Activated naive CD4-positive, alpha-beta T cell treated with anti-CD3 and anti-CD28 coated beads, Interleukin-2, amount 50 U/mL, for 24 hours (primary cell): ENCODE results near the gene PTGES3.
"Not testable (repeated sequence)": the region's sequence is repeated elsewhere in the genome, so short reads cannot be mapped to it uniquely, and the experiment has no call there.

Experiments
- H3K27ac Mint-ChIP-seq: one replicate; pipeline ENCODE4 v1.8.0; 2021; ENCODE audit warnings: mild to moderate bottlenecking, mixed read lengths
- H3K27me3 Mint-ChIP-seq: one replicate; pipeline ENCODE4 v1.8.0; 2021; ENCODE audit warnings: mixed read lengths
- H3K36me3 Mint-ChIP-seq: one replicate; pipeline ENCODE4 v1.8.0; 2021; ENCODE audit warnings: mixed read lengths
- H3K4me1 Mint-ChIP-seq: one replicate; pipeline ENCODE4 v1.8.0; 2021; ENCODE audit warnings: mixed read lengths
- H3K4me3 Mint-ChIP-seq: one replicate; pipeline ENCODE4 v1.8.0; 2021; ENCODE audit warnings: mild to moderate bottlenecking, mixed read lengths
- H3K9me3 Mint-ChIP-seq: one replicate; pipeline ENCODE4 v1.8.0; 2021; ENCODE audit warnings: mixed read lengths

PTGES3 gene

DNA sequence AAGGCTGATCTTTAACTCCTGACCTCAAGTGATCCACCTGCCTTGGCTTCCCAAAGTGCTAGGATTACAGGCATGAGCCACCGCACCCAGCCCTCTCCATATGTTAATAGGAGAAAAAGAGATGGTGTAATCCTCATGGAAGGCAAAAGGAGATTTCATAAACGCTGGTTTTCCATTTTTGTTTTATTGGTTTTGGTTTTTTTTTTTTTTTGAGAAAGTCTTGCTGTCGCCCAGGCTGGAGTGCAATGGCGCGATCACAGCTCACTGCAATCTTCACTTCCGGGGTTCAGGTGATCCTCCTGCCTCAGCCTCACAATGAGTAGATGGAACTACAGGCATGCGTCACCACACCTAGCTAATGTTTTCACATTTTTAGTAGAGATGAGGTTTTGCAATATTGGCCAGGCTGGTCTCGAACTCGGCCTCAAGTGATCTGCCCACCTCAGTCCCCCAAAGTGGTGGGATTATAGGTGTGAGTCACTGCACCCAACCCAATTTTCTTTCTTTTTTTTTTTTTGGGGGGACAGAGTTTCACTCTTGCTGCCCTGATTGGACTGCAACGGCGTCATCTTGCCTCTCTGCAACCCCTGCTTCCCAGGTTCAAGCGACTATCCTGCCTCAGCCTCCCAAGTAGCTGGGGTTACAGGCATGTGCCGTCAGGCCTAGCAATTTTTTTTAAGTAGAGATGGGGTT, 8.1 kb downstream of the PTGES3 start:
- H3K27ac Mint-ChIP-seq, result peak overlapping the region; percentile 79

DNA sequence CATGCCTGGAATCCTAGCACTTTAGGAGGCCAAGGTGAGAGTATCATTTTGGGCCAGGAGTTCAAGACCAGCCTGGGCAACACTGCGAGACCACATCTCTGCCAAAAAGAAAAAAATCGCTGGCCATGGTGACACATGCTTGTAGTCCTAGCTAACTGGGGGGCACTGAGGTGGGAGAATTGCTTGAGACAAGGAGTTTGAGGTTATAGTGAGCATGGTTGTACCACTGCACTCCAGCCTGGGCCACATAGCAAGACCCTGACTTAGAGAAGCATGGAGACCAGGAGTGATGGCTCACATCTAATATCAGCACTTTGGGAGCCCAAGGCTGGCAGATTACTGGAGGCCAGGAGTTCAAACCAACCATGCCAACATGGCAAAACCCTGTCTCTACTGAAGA, 9.2 kb downstream of the PTGES3 start:
- Mint-ChIP-seq H3K27ac (no peak overlapping the region), H3K27me3 (no peaks in the 10 kb centered on the region), H3K4me3 (peak overlapping the region; percentile 19), H3K36me3 (peaks cover 12% of the 10 kb centered on the region), H3K9me3 (no peaks in the 10 kb centered on the region), H3K4me1 (peaks cover 60% of the 10 kb centered on the region)

More for the DNA sequence above, 8.1 kb downstream of the PTGES3 start:
- Mint-ChIP-seq H3K36me3 (peaks cover 24% of the 10 kb centered on the region), H3K4me1 (peaks cover 67% of the 10 kb centered on the region), H3K4me3 (no peak overlapping the region), H3K9me3 (no peaks in the 10 kb centered on the region), H3K27me3 (no peaks in the 10 kb centered on the region)

DNA sequence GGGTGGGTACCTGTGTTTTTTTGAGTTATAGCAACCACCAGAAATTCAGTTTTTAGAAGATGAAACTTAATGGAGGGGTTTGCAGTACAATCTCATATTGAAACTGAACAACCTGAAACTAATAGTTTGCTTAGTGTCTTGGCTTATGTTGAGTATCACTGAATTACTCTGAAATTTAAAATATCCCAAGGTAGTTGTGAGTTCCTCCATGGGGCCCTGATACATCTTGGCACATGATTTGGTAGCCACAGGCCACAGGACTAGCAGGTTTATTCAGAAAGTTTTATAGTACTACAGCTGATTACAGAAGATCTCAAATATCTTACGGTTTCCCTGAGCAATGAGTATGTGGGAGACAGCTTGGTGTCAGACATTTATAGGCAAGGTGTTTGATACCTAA, 10.4 kb downstream of the PTGES3 start:
- peaks cover 14% of the 10 kb centered on the region for H3K36me3 Mint-ChIP-seq
- peak overlapping the region; percentile 52 for H3K4me3 Mint-ChIP-seq
- peaks cover 64% of the 10 kb centered on the region for H3K4me1 Mint-ChIP-seq
- peak overlapping the region; percentile 85 for H3K27ac Mint-ChIP-seq
- no peaks in the 10 kb centered on the region for H3K27me3 Mint-ChIP-seq
- H3K9me3 Mint-ChIP-seq, result no peaks in the 10 kb centered on the region

GRCh38 chr12:56676851-56677580, 11.1 kb downstream of the PTGES3 start:
- Mint-ChIP-seq H3K36me3 (peaks cover 15% of the 10 kb centered on the region), H3K4me3 (peak overlapping the region; percentile 30), H3K4me1 (peaks cover 67% of the 10 kb centered on the region), H3K27ac (no peak overlapping the region), H3K9me3 (no peaks in the 10 kb centered on the region), H3K27me3 (no peaks in the 10 kb centered on the region)

- Mint-ChIP-seq H3K27ac (no peak overlapping the region), H3K27me3 (no peaks in the 10 kb centered on the region), H3K9me3 (no peaks in the 10 kb centered on the region), H3K4me1 (peaks cover 54% of the 10 kb centered on the region), H3K4me3 (no peak overlapping the region), H3K36me3 (peaks cover 9% of the 10 kb centered on the region)
Measured at GRCh38 chr12:56671608-56672007, 16.5 kb downstream of the PTGES3 start.

DNA sequence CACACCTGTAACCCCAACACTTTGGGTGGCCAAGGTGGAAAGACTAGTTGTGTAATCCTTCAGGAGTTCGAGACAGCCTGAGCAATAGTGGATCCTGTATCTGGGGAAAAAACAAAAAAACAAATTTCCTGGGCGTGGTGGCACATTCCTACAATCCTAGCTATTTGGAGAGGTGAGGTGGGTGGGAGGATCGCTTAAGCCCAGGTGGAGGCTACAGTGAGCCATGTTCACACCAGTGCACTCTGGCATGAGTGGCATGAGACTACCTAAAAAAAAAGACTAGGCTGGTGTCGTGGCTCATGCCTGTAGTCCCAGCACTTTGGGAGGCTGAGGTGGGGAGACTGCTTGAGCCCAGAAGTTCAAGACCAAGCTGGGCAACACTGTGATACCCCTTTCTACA, 17.2 kb downstream of the PTGES3 start:
- H3K27ac Mint-ChIP-seq, result no peak overlapping the region

GRCh38 chr12:56668197-56668457, 20.0 kb downstream of the PTGES3 start:
- Mint-ChIP-seq H3K27ac (peak overlapping the region; percentile 17), H3K4me3 (no peak overlapping the region), H3K27me3 (no peaks in the 10 kb centered on the region), H3K4me1 (peaks cover 40% of the 10 kb centered on the region), H3K9me3 (no peaks in the 10 kb centered on the region), H3K36me3 (peaks cover 9% of the 10 kb centered on the region)

More for the DNA sequence above, 17.2 kb downstream of the PTGES3 start:
- no peaks in the 10 kb centered on the region for H3K9me3 Mint-ChIP-seq
- H3K4me1 Mint-ChIP-seq, result peaks cover 48% of the 10 kb centered on the region
- peaks cover 9% of the 10 kb centered on the region for H3K36me3 Mint-ChIP-seq
- no peaks in the 10 kb centered on the region for H3K27me3 Mint-ChIP-seq
- no peak overlapping the region for H3K4me3 Mint-ChIP-seq

- Mint-ChIP-seq H3K4me1 (peaks cover 13% of the 10 kb centered on the region), H3K4me3 (no peak overlapping the region), H3K27me3 (no peaks in the 10 kb centered on the region), H3K9me3 (no peaks in the 10 kb centered on the region), H3K36me3 (peaks cover 5% of the 10 kb centered on the region), H3K27ac (peak overlapping the region; percentile 74)
Measured at GRCh38 chr12:56661979-56662638, 26.0 kb downstream of the PTGES3 start.

GRCh38 chr12:56661560-56661959, 26.5 kb downstream of the PTGES3 start:
- Mint-ChIP-seq H3K4me3 (no peak overlapping the region), H3K9me3 (no peaks in the 10 kb centered on the region), H3K27me3 (no peaks in the 10 kb centered on the region), H3K4me1 (peaks cover 13% of the 10 kb centered on the region), H3K27ac (peak overlapping the region; percentile 74), H3K36me3 (peaks cover 5% of the 10 kb centered on the region)

GRCh38 chr12:56658921-56659320, 29.2 kb downstream of the PTGES3 start:
- H3K4me3 Mint-ChIP-seq, result no peak overlapping the region

GRCh38 chr12:56657416-56658379, 30.4 kb downstream of the PTGES3 start:
- Mint-ChIP-seq H3K4me3 (peak overlapping the region; percentile 5), H3K4me1 (peaks cover 13% of the 10 kb centered on the region), H3K27ac (peak overlapping the region; percentile 79), H3K9me3 (peaks cover 10% of the 10 kb centered on the region), H3K27me3 (no peaks in the 10 kb centered on the region), H3K36me3 (peaks cover 3% of the 10 kb centered on the region)

More at GRCh38 chr12:56658921-56659320, 29.2 kb downstream of the PTGES3 start:
- peaks cover 2% of the 10 kb centered on the region for H3K36me3 Mint-ChIP-seq
- peaks cover 13% of the 10 kb centered on the region for H3K4me1 Mint-ChIP-seq
- H3K27ac Mint-ChIP-seq, result no peak overlapping the region
- H3K9me3 Mint-ChIP-seq, result no peaks in the 10 kb centered on the region
- no peaks in the 10 kb centered on the region for H3K27me3 Mint-ChIP-seq

DNA sequence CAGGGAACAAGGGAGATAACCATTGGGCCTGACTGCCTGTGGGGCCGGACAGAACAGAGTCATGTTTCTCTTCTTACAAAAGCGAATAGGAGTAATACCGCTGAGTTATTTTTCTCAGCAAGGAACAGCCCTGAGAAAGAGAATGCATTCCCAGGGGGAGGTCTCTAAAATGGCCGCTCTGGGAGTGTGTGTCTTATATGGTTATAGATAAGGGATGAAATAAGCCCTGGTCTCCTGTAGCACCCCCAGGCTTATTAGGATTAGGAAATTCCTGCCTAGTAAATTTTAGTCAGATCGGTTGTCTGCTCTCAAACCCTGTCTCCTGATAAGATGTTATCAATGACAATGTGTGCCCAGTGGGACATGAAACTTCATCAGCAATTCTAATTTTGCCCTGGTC, 34.3 kb downstream of the PTGES3 start:
- H3K9me3 Mint-ChIP-seq, H3K36me3 Mint-ChIP-seq, H3K4me1 Mint-ChIP-seq, H3K27me3 Mint-ChIP-seq, H3K27ac Mint-ChIP-seq, H3K4me3 Mint-ChIP-seq: not testable (repeated sequence)

DNA sequence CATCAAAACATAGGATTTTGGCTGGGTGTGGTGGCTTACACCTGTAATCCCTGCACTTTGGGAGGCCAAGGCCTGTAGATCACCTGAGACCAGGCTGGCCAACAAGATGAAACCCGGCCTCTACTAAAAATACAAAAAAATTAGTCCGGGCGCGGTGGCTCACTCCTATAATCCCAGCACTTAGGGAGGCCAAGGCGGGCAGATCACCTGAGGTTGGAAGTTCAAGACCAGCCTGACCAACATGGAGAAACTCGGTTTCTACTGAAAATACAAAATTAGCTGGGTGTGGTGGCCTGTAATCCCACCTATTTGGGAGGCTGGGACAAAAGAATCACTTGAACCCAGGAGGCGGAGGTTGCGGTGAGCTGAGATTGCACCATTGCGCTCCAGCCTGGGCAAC, 40.1 kb downstream of the PTGES3 start:
- Mint-ChIP-seq H3K36me3 (peaks cover 20% of the 10 kb centered on the region), H3K4me1 (peaks cover 25% of the 10 kb centered on the region)
- H3K27me3 Mint-ChIP-seq, H3K27ac Mint-ChIP-seq, H3K9me3 Mint-ChIP-seq, H3K4me3 Mint-ChIP-seq: not testable (repeated sequence)

DNA sequence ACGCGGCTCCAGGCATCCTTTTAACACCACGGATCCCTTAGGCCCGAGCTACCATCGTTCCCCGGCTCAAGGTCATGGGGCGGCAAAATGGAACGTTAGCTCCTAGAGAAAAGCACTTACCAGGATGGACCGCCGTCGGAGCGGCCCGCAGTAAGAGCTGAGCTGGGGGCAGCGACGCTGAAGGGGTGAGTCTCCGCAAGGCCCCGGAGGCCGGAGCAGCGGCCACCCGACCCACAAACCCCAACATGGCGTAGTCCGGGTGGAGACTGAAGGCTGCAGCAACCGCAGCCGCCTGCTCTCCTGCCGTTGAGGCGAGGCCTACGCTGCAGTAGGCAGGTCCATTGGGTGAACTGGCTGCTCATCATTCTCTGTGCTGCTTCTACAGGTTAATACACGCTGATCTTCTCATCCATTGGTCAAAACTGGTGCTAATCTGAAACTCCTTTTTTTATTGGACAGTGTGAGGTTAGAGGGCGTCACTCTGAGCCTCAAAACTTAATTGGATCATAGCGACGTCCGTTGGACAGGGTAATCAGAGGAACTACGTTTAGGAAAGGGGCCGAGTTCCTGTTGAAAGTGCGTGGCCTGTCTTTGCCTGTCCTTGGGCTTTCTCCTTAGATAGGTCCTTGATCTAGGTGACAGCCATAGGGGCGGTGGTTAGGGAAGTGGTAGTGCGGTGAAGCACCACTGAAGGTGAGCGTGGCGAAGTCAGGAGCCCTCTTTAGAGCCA, 42.2 kb downstream of the PTGES3 start, which contains the start of gene ATP5F1B:
Gene ATP5F1B, minus strand, starts transcription at position 268 of the 730 bp plus-strand sequence. Its CDS starts 21 bp downstream, at position 247.
- no peaks in the 10 kb centered on the region for H3K27me3 Mint-ChIP-seq
- H3K9me3 Mint-ChIP-seq, result no peaks in the 10 kb centered on the region
- H3K4me1 Mint-ChIP-seq, result peaks cover 33% of the 10 kb centered on the region
- H3K27ac Mint-ChIP-seq, result peak within 1 kb of the TSS; percentile 96
- H3K36me3 Mint-ChIP-seq, result peaks cover 17% of the 10 kb centered on the region
- H3K4me3 Mint-ChIP-seq, result peak within 1 kb of the TSS; percentile 97
